ENCODE measurements around the gene TMOD1.

- no peak for TF ChIP-seq POLR2A (IDR thresholded peaks at IDR 0.05)
- no peak for TF ChIP-seq CTCF (IDR thresholded peaks at IDR 0.05)
Measured at GRCh38 chr9:97478301-97478981, 23.0 kb upstream of the TMOD1 start.

Data from testis (tissue), 2 donors.